Measurements from ENCODE around the gene PAN2.
A peak's percentile ranks its signal among the peaks of the same experiment; 100 is the strongest.
"Not testable (repeated sequence)": the region's sequence is repeated elsewhere in the genome, so short reads cannot be mapped to it uniquely, and the experiment has no call there.

Gene PAN2

GRCh38 chr12:56315249-56315621, 18.6 kb downstream of the PAN2 start:
- no peak for DNase-seq (ENCODE audit: low read depth in 2 of 2, low spot score in 1 of 2)

- no peak for DNase-seq (ENCODE audit: low read depth in 2 of 2, low spot score in 1 of 2)
These were observed 22.8 kb downstream of the PAN2 start for GRCh38 chr12:56311003-56311402.

- no peak for DNase-seq (ENCODE audit: low read depth in 2 of 2, low spot score in 1 of 2)
These were observed 25.1 kb downstream of the PAN2 start for GRCh38 chr12:56308714-56309113.

GRCh38 chr12:56307221-56307965, 26.4 kb downstream of the PAN2 start:
- DNase-seq (ENCODE audit: low read depth in 2 of 2, low spot score in 1 of 2): no peak

- no peak for DNase-seq (ENCODE audit: low read depth in 2 of 2, low spot score in 1 of 2)
These were observed 28.8 kb downstream of the PAN2 start for GRCh38 chr12:56304872-56305590.

- DNase-seq (ENCODE audit: low read depth in 2 of 2, low spot score in 1 of 2): no peak
These were observed 29.5 kb downstream of the PAN2 start for GRCh38 chr12:56304276-56304675.

GRCh38 chr12:56300644-56301464, 32.9 kb downstream of the PAN2 start:
- DNase-seq (ENCODE audit: low read depth in 2 of 2, low spot score in 1 of 2): no peak

GRCh38 chr12:56299853-56300643, 33.8 kb downstream of the PAN2 start, which contains the start of gene CS:
Gene CS (minus strand): TSS chr12:56300330. CDS start chr12:56300201, 129 bp downstream.
- DNase-seq (ENCODE audit: low read depth in 2 of 2, low spot score in 1 of 2): peak; percentile 95 to 98

- no peak for DNase-seq (ENCODE audit: low read depth in 2 of 2, low spot score in 1 of 2)
These were observed 34.4 kb downstream of the PAN2 start for GRCh38 chr12:56299308-56299852.

- no peak for DNase-seq (ENCODE audit: low read depth in 2 of 2, low spot score in 1 of 2)
These were observed 35.0 kb downstream of the PAN2 start for GRCh38 chr12:56298828-56299227.

- no peak for DNase-seq (ENCODE audit: low read depth in 2 of 2, low spot score in 1 of 2)
These were observed 36.4 kb downstream of the PAN2 start for GRCh38 chr12:56297400-56297799.

GRCh38 chr12:56296295-56296694, 37.5 kb downstream of the PAN2 start:
- DNase-seq (ENCODE audit: low read depth in 2 of 2, low spot score in 1 of 2): no peak

GRCh38 chr12:56293795-56294194, 40.0 kb downstream of the PAN2 start:
- no peak for DNase-seq (ENCODE audit: low read depth in 2 of 2, low spot score in 1 of 2)

- DNase-seq (ENCODE audit: low read depth in 2 of 2, low spot score in 1 of 2): no peak
These were observed 45.0 kb downstream of the PAN2 start for GRCh38 chr12:56288705-56289387.

GRCh38 chr12:56286044-56286830, 47.6 kb downstream of the PAN2 start:
- DNase-seq (ENCODE audit: low read depth in 2 of 2, low spot score in 1 of 2): no peak

GRCh38 chr12:56284263-56284662, 49.5 kb downstream of the PAN2 start:
- DNase-seq (ENCODE audit: low read depth in 2 of 2, low spot score in 1 of 2): not testable (repeated sequence)

GRCh38 chr12:56282579-56282978, 51.2 kb downstream of the PAN2 start:
- no peak for DNase-seq (ENCODE audit: low read depth in 2 of 2, low spot score in 1 of 2)

GRCh38 chr12:56282030-56282429, 51.8 kb downstream of the PAN2 start:
- no peak for DNase-seq (ENCODE audit: low read depth in 2 of 2, low spot score in 1 of 2)

- no peak for DNase-seq (ENCODE audit: low read depth in 2 of 2, low spot score in 1 of 2)
These were observed 53.0 kb downstream of the PAN2 start for GRCh38 chr12:56280849-56281248.
